Mesendoderm (in vitro differentiated cells): ENCODE measurements around the gene CRTC1.

Experiments used
- DNase-seq: peaks from one replicate; pipeline ENCODE4 v3.0.0; 2013
- H2AK5ac ChIP-seq: 2 replicates; pipeline ENCODE4 v1.6.1; 2013; ENCODE audit warnings: low read length, inconsistent platforms
- H2BK120ac ChIP-seq: 2 replicates; pipeline ENCODE4 v1.6.1; 2013; ENCODE audit warnings: low read depth, mild to moderate bottlenecking, low read length, moderate library complexity, mixed read lengths
- H2BK15ac ChIP-seq: replicated peaks from 2 replicates; pipeline ENCODE4 v1.6.1; 2013; ENCODE audit warnings: low read depth, mild to moderate bottlenecking, moderate library complexity
- H2BK5ac ChIP-seq: 2 replicates; pipeline ENCODE4 v1.6.1; 2013; ENCODE audit warnings: low read length, inconsistent platforms
- H3K18ac ChIP-seq: 2 replicates; pipeline ENCODE4 v1.6.1; 2013; ENCODE audit warnings: mild to moderate bottlenecking, low read length, mixed read lengths
- H3K23ac ChIP-seq: one replicate; pipeline ENCODE4 v1.6.1; 2013; ENCODE audit warnings: low read length
- H3K27ac ChIP-seq: 2 replicates; pipeline ENCODE4 v1.5.1; 2013; ENCODE audit warnings: low read depth, mild to moderate bottlenecking, inconsistent platforms, low read length, moderate library complexity
- H3K27me3 ChIP-seq: 2 replicates; pipeline ENCODE4 v1.6.1; 2013; ENCODE audit warnings: low read length, control low read depth, mild to moderate bottlenecking, inconsistent platforms; ENCODE audit not compliant: insufficient read depth, poor library complexity
- H3K36me3 ChIP-seq: 2 replicates; pipeline ENCODE4 v1.6.1; 2013; ENCODE audit warnings: low read length, inconsistent platforms; ENCODE audit not compliant: control insufficient read depth, insufficient read depth
- H3K4ac ChIP-seq: one replicate; pipeline ENCODE4 v1.6.1; 2013; ENCODE audit warnings: low read depth, mild to moderate bottlenecking, low read length, moderate library complexity
- H3K4me1 ChIP-seq: 2 replicates; pipeline ENCODE4 v1.6.1; 2013; ENCODE audit warnings: low read depth, low read length, inconsistent platforms; ENCODE audit not compliant: control insufficient read depth
- H3K4me2 ChIP-seq: 2 replicates; pipeline ENCODE4 v1.6.1; 2013; ENCODE audit warnings: low read length
- H3K4me3 ChIP-seq: 2 replicates; pipeline ENCODE4 v1.5.1; 2013; ENCODE audit warnings: mild to moderate bottlenecking, low read length
- H3K56ac ChIP-seq: one replicate; pipeline ENCODE4 v1.6.1; 2013; ENCODE audit warnings: low read length
- H3K79me1 ChIP-seq: 2 replicates; pipeline ENCODE4 v1.6.1; 2013; ENCODE audit warnings: low read length, inconsistent platforms
- H3K79me2 ChIP-seq: 2 replicates; pipeline ENCODE4 v1.6.1; 2013; ENCODE audit warnings: mild to moderate bottlenecking, low read length; ENCODE audit not compliant: control insufficient read depth, insufficient read depth
- H3K9ac ChIP-seq: 2 replicates; pipeline ENCODE4 v1.6.1; 2013; ENCODE audit warnings: low read length, inconsistent platforms
- H4K5ac ChIP-seq: one replicate; pipeline ENCODE4 v1.6.1; 2013; ENCODE audit warnings: low read length
- H4K8ac ChIP-seq: one replicate; pipeline ENCODE4 v1.6.1; 2013; ENCODE audit warnings: low read depth, mild to moderate bottlenecking, control low read depth, low read length, moderate library complexity
- WGBS: extraction: QIAGEN DNeasy Blood & Tissue Kit; methylation state at CpG from one replicate; pipeline ENCODE4 v1.1.7; 2013; ENCODE audit warnings: low lambda C conversion rate, missing lambda C conversion rate; ENCODE audit not compliant: insufficient coverage; ENCODE audit errors: extremely low coverage; 5-methylcytosine and 5-hydroxymethylcytosine counted together

Gene CRTC1

GRCh38 chr19:18792661-18793060 is 109.2 kb downstream of the CRTC1 start:
- H3K23ac ChIP-seq = no peak overlapping the region
- no peak overlapping the region for H3K9ac ChIP-seq
- no peaks in the 10 kb centered on the region for H3K4me1 ChIP-seq
- H4K8ac ChIP-seq = no peak overlapping the region
- H3K79me2 ChIP-seq = no peaks in the 10 kb centered on the region
- no peak for DNase-seq
- no peak overlapping the region for H2AK5ac ChIP-seq
- WGBS = no CpG with 5 or more reads among the region's 3 CpGs
- no peak overlapping the region for H2BK15ac ChIP-seq
- no peak overlapping the region for H2BK5ac ChIP-seq
- H3K36me3 ChIP-seq = no peaks in the 10 kb centered on the region
- no peak overlapping the region for H4K5ac ChIP-seq
- H3K4ac ChIP-seq = no peak overlapping the region
- H3K18ac ChIP-seq = no peak overlapping the region
- H3K4me2 ChIP-seq = no peak overlapping the region
- H3K27ac ChIP-seq = no peak overlapping the region
- H2BK120ac ChIP-seq = no peak overlapping the region
- H3K4me3 ChIP-seq = no peak overlapping the region
- no peaks in the 10 kb centered on the region for H3K79me1 ChIP-seq
- H3K27me3 ChIP-seq = peaks cover 50% of the 10 kb centered on the region
- no peak overlapping the region for H3K56ac ChIP-seq

DNA sequence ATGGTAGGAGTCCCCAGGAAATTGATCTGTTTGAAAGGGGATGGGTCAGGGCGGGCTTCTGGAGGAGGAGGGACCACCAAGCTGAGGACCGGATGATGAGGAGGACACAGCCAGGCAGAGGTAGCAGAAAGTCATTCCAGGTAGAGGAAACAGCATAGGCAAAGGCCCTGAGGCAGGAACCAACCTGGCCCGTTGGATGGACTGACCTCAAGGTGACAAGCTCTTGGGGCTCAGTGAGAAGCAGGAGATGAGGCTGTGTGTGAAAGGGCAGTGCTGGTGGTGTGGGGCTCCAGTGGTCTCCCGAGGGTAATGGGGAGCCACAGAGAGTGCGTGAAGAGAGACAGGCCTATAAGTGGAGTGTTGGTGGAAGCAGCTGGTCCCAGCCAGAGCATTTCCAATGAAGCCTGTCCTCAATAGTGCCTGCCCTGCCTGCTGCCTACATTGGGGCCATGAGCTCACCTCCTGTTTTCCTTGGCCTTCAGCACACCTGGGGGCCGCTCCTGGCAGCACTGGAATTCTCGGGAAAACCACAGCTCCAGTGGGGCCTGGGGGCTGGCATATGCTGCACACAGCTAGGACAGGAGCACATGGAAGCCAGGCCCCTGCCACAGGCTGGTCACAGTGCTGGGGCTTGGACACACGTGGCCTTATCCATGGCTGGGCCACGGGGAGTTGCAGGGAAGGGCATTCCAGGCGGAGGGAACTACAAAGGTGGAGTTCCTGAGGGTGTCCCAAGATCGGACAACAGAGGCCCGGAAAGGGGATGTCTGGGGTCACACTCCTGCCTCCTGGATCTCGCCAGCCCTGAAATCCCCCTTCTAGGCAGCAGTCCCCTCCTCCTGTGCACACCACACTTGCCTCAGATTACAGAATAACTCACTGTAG is 109.9 kb downstream of the CRTC1 start:
- H3K4ac ChIP-seq = no peak overlapping the region
- no peak overlapping the region for H4K8ac ChIP-seq
- H3K18ac ChIP-seq = no peak overlapping the region
- H3K27me3 ChIP-seq = peaks cover 46% of the 10 kb centered on the region
- no peak overlapping the region for H3K27ac ChIP-seq
- no peak overlapping the region for H2BK15ac ChIP-seq
- no peaks in the 10 kb centered on the region for H3K4me1 ChIP-seq
- no peak overlapping the region for H3K23ac ChIP-seq
- DNase-seq = no peak
- H2BK120ac ChIP-seq = no peak overlapping the region
- no CpG with 5 or more reads among the region's 13 CpGs for WGBS
- H3K9ac ChIP-seq = no peak overlapping the region
- no peak overlapping the region for H2AK5ac ChIP-seq
- no peak overlapping the region for H2BK5ac ChIP-seq
- no peak overlapping the region for H3K56ac ChIP-seq
- H3K79me1 ChIP-seq = no peaks in the 10 kb centered on the region
- no peaks in the 10 kb centered on the region for H3K36me3 ChIP-seq
- H4K5ac ChIP-seq = no peak overlapping the region
- no peak overlapping the region for H3K4me2 ChIP-seq
- no peaks in the 10 kb centered on the region for H3K79me2 ChIP-seq
- H3K4me3 ChIP-seq = no peak overlapping the region

DNA sequence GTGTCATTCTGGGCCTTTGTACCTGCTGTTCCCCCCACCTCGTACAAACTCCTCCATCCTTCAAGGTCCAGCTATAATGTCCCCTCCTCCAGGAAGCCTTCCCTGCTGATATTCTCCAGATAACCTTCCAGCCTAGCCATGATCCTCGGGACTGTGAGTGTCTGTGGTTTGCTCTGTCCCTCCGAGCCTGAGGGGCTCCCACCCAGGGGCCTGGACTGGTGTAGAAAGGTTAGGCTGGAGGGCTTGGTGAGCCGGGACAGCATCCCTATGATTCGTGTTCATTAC is 110.5 kb downstream of the CRTC1 start:
- peaks cover 41% of the 10 kb centered on the region for H3K27me3 ChIP-seq
- H3K4me1 ChIP-seq = no peaks in the 10 kb centered on the region
- no peak overlapping the region for H3K4me2 ChIP-seq
- H2BK120ac ChIP-seq = no peak overlapping the region
- no peak overlapping the region for H2AK5ac ChIP-seq
- no peaks in the 10 kb centered on the region for H3K79me2 ChIP-seq
- H4K8ac ChIP-seq = no peak overlapping the region
- H2BK15ac ChIP-seq = no peak overlapping the region
- H4K5ac ChIP-seq = no peak overlapping the region
- H3K18ac ChIP-seq = no peak overlapping the region
- no peak overlapping the region for H3K56ac ChIP-seq
- no peak overlapping the region for H3K23ac ChIP-seq
- H2BK5ac ChIP-seq = no peak overlapping the region
- H3K27ac ChIP-seq = no peak overlapping the region
- no peak overlapping the region for H3K4me3 ChIP-seq
- no peak for DNase-seq
- H3K9ac ChIP-seq = no peak overlapping the region
- no peaks in the 10 kb centered on the region for H3K36me3 ChIP-seq
- no peak overlapping the region for H3K4ac ChIP-seq
- no CpG with 5 or more reads among the region's 5 CpGs for WGBS
- H3K79me1 ChIP-seq = no peaks in the 10 kb centered on the region

DNA sequence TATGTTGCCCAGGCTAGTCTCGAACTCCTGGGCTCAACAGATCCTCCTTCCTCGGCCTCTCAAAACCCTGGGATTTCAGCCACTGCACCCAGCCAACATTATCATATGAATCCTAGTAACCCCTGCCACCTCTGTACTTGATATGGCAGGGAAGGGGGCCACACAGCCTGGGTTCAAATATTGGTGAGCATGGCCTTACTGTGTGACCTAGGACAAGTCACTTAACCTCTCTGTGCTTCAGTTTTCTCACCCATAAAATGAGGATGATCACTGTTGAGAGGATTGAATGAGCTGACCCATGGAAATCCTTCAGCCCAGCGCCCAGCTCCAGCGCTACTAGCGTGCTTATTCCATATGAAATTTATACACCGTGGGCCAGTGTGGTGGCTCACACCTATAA is 111.2 kb downstream of the CRTC1 start:
- H3K4me2 ChIP-seq = no peak overlapping the region
- H3K4me1 ChIP-seq = no peaks in the 10 kb centered on the region
- H3K18ac ChIP-seq = no peak overlapping the region
- no peak overlapping the region for H4K5ac ChIP-seq
- H3K56ac ChIP-seq = no peak overlapping the region
- H3K79me2 ChIP-seq = no peaks in the 10 kb centered on the region
- H3K23ac ChIP-seq = no peak overlapping the region
- H3K27me3 ChIP-seq = peaks cover 33% of the 10 kb centered on the region
- no peak overlapping the region for H2BK15ac ChIP-seq
- no peak overlapping the region for H3K4ac ChIP-seq
- no peak overlapping the region for H2BK120ac ChIP-seq
- WGBS = no CpG with 5 or more reads among the region's 6 CpGs
- no peaks in the 10 kb centered on the region for H3K79me1 ChIP-seq
- H3K27ac ChIP-seq = no peak overlapping the region
- no peak overlapping the region for H4K8ac ChIP-seq
- no peak overlapping the region for H3K4me3 ChIP-seq
- no peak for DNase-seq
- no peak overlapping the region for H2BK5ac ChIP-seq
- H2AK5ac ChIP-seq = no peak overlapping the region
- H3K9ac ChIP-seq = no peak overlapping the region
- no peaks in the 10 kb centered on the region for H3K36me3 ChIP-seq

DNA sequence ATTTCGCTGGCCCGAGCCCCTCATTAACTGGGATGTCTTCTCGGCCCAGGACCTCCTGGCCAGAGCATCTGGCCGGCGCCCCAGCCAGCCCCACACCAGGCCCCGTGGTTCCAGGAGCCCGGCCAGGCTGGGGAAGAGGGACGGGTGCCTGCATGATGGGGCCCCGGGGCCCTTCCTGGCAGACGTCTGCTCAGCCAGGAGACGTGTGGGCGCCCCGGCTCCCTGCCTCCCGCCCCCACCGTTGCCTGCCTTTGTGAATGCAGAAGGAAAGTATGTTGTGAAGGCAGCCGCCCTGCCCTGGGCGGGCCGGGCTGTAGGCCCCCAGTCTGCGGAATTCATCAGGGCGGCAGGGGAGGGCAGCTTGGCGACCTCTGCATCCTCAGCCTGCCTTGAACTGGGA is 112.1 kb downstream of the CRTC1 start:
- no peak overlapping the region for H3K4ac ChIP-seq
- H3K79me2 ChIP-seq = no peaks in the 10 kb centered on the region
- H4K5ac ChIP-seq = no peak overlapping the region
- DNase-seq = peak; percentile 35
- no peak overlapping the region for H2BK120ac ChIP-seq
- H3K4me2 ChIP-seq = no peak overlapping the region
- H3K27ac ChIP-seq = no peak overlapping the region
- no peak overlapping the region for H3K23ac ChIP-seq
- H3K27me3 ChIP-seq = peaks cover 27% of the 10 kb centered on the region
- no peak overlapping the region for H3K4me3 ChIP-seq
- H3K56ac ChIP-seq = no peak overlapping the region
- H3K79me1 ChIP-seq = no peaks in the 10 kb centered on the region
- no peak overlapping the region for H4K8ac ChIP-seq
- no peaks in the 10 kb centered on the region for H3K4me1 ChIP-seq
- H2AK5ac ChIP-seq = no peak overlapping the region
- no peak overlapping the region for H2BK15ac ChIP-seq
- no CpG with 5 or more reads among the region's 21 CpGs for WGBS
- H3K18ac ChIP-seq = no peak overlapping the region
- H3K9ac ChIP-seq = no peak overlapping the region
- no peaks in the 10 kb centered on the region for H3K36me3 ChIP-seq
- H2BK5ac ChIP-seq = no peak overlapping the region

- Histone ChIP-seq H3K79me2 (no peaks in the 10 kb centered on the region), H3K18ac (no peak overlapping the region), H3K4me3 (no peak overlapping the region), H3K27me3 (peaks cover 20% of the 10 kb centered on the region), H3K23ac (no peak overlapping the region), H3K4me1 (no peaks in the 10 kb centered on the region), H2AK5ac (no peak overlapping the region), H3K56ac (no peak overlapping the region), H3K4ac (no peak overlapping the region), H2BK120ac (no peak overlapping the region), H2BK5ac (no peak overlapping the region), H3K4me2 (no peak overlapping the region), H2BK15ac (no peak overlapping the region), H3K79me1 (no peaks in the 10 kb centered on the region), H4K5ac (no peak overlapping the region), H3K27ac (no peak overlapping the region), H4K8ac (no peak overlapping the region), H3K36me3 (no peaks in the 10 kb centered on the region), H3K9ac (no peak overlapping the region)
- no peak for DNase-seq
- no CpG with 5 or more reads among the region's 2 CpGs for WGBS
Observed at GRCh38 chr19:18796239-18796638, 112.8 kb downstream of the CRTC1 start.
